HG02973 (cell line): ENCODE measurements around the gene NR1H3.
"Not testable (repeated sequence)": the region's sequence is repeated elsewhere in the genome, so short reads cannot be mapped to it uniquely, and the experiment has no call there.

Experiments used
- ATAC-seq: cut with Tn5 transposase; IDR thresholded peaks from one replicate; pipeline ENCODE4 v1.9.1; 2021; ENCODE audit warnings: moderate library complexity; ENCODE audit not compliant: unreplicated experiment

NR1H3 gene

DNA sequence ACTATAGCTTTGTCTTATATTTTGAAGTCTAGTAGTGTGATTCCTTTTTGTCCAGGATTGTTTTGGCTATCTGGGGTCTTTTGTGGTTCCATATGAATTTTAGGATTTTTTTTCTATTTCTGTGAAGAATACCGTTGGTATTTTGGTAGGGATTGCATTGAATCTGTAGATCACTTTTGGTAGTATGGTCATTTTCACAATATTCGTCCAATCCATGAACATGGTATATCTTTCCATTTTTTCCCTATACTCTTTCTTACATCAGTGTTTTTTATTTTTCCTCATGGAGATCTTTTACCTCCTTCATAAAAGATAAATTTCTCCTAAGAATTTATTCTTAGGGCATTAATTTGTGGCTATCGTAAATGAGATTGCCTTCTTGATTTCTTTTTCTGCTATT is 41.3 kb downstream of the NR1H3 start:
- ATAC-seq = no peak

DNA sequence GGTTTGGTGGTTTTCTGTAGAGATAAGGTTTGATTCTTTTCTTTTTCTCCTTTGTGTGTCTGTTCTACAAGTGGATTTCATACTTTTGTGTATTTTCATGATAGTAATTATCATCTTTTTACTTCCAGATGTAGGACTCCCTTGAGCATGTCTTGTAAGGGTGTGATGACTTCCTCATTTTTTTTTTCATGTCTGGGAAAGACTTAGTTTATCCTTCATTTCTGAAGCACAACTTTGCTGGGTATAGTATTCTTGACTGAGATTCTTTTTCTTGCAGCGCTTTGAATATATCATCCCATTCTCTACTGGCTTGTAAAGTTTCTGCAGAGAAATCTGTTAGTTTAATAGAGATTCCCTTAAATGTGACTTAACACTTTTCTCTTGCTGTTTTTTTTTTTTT is 45.1 kb downstream of the NR1H3 start:
- no peak for ATAC-seq

- ATAC-seq = no peak
These were observed 48.1 kb downstream of the NR1H3 start for GRCh38 chr11:47305734-47306483.

DNA sequence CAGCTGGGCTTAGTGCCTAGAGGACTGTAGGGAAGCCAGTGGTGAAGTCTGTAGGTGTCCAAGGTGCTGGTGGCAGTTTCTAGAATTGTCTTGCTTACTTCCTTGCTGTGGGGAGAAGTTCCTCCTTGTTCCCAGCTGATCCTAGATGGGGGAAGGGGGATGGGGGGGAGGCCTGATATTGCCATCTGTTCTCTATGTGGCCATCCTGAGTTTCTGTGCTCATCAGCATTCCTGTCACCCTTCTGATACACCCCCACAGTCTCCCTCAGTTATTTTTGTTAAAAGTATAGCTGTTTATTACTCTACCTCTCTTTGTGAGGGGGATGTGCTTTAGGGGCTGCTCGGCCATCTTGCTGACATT is 48.7 kb downstream of the NR1H3 start:
- ATAC-seq = no peak

- no peak for ATAC-seq
These were observed 50.4 kb downstream of the NR1H3 start for GRCh38 chr11:47308050-47308823.

DNA sequence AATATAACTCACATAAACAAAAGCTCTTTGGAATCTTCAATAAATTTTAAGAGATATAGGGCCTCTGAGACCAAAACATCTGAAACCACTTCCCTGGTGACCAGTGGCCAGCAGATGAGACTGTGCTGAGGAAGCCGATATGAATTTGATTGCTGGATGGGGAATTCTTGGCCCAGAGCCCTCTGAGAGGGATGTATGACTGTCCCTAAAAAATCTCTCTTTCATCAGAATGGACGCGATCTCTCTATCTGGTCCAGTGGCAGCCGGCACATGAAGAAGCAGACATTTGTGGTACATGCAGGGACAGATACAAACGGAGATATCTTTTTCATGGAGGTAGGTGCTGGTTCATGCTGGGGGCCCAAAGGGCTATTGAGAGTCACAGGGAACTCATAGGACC is 57.2 kb downstream of the NR1H3 start:
- ATAC-seq = no peak

DNA sequence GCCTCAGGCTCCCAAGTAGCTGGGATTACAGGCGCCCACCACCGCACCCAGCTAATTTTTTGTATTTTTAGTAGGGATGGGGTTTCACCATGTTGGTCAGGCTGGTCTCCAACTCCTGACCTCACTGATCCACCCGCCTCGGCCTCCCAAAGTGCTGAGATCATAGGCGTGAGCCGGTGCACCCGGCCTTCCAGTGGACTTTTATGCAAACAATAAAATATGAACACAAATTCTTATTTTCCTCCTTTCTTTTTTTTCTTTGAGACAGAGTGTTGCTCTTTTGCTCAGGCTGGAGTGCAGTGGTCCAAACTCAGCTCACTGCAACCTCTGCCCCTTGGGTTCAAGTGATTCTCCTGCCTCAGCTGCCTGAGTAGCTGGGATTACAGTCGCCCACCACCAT is 58.7 kb downstream of the NR1H3 start:
- not testable (repeated sequence) for ATAC-seq

DNA sequence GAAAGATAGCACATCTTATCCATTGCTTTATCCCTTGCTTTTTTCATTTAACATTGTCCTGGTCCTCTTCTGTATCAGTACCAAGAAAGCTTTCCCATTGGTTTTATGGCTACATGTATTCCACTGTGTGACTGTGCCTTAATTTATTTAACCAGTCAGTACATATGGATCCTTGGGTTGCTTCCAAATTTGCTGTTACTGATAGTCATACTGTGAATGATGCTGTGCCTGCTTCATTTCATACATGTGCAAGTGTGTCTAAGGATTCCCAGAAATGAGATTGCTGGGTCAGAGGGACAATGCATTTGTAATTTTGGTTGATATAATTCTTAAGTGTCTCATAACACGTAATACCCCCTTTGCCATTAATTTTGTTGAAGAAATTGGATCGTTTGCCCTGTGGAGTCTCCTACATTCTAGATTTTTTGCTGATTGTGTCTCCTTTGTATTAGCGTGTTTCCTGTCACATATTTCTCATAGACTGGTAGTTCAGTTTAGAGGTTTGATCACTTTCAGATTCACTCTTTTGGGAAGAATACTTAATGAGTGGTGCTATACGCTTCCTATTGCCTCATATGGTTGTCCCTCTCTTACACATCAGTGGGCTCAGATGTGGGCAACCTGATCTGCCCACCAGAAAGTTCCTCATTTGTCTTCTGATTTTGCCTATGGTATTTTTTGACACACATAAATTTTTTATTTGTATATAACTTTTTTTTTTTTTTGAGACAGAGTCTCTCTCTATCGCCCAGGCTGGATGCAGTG is 59.5 kb downstream of the NR1H3 start:
- no peak for ATAC-seq

- no peak for ATAC-seq
These were observed 60.4 kb downstream of the NR1H3 start for GRCh38 chr11:47318166-47318565.
